GM23338 (cell line): ENCODE data around the gene ACAT2. TPM values are rescaled to one million over a fixed set of nuclear protein-coding genes. Genes with fewer than 3 reads are reported as not detected.

ENCODE experiments used
- ATAC-seq: fragments of 200-7000 bp; cut with Tn5 transposase; 3 replicates; pipeline ENCODE4 v1.9.1; 2020
- DNase-seq: peaks from one replicate; pipeline ENCODE4 v3.0.0-alpha.2; 2015; ENCODE audit warnings: low spot score
- H2AFZ ChIP-seq: fragments of 200-600 bp; sonication (generic); 2 replicates; pipeline ENCODE4 v1.8.0; 2016; ENCODE audit warnings: antibody characterized with exemption, mild to moderate bottlenecking, moderate library complexity
- H3F3A ChIP-seq: fragments of 200-600 bp; sonication (generic); replicated peaks from 2 replicates; pipeline ENCODE4 v1.8.0; 2017; ENCODE audit warnings: antibody characterized with exemption, mixed run types, low read depth
- H3K27ac ChIP-seq: fragments of 200-600 bp; sonication (generic); 2 replicates; pipeline ENCODE4 v1.6.1; 2016; ENCODE audit warnings: low read depth
- H3K27me3 ChIP-seq: fragments of 200-600 bp; sonication (generic); 2 replicates; pipeline ENCODE4 v1.8.0; 2016; ENCODE audit warnings: mild to moderate bottlenecking, mixed run types, moderate library complexity; ENCODE audit not compliant: insufficient read depth
- H3K36me3 ChIP-seq: fragments of 200-600 bp; sonication (generic); 2 replicates; pipeline ENCODE4 v1.8.0; 2016; ENCODE audit warnings: mild to moderate bottlenecking; ENCODE audit not compliant: insufficient read depth
- H3K4me1 ChIP-seq: fragments of 200-600 bp; sonication (generic); 2 replicates; pipeline ENCODE4 v1.8.0; 2016; ENCODE audit warnings: mild to moderate bottlenecking, moderate library complexity; ENCODE audit not compliant: insufficient read depth
- H3K4me2 ChIP-seq: fragments of 200-600 bp; sonication (generic); 2 replicates; pipeline ENCODE4 v1.7.1; 2017; ENCODE audit warnings: mixed run types
- H3K4me3 ChIP-seq: fragments of 200-600 bp; sonication (generic); 2 replicates; pipeline ENCODE4 v1.6.1; 2016; ENCODE audit warnings: mixed run types
- H3K79me2 ChIP-seq: fragments of 200-600 bp; sonication (generic); replicated peaks from 2 replicates; pipeline ENCODE4 v1.8.0; 2017; ENCODE audit warnings: mild to moderate bottlenecking; ENCODE audit not compliant: insufficient read depth
- H3K9me2 ChIP-seq: fragments of 200-600 bp; sonication (generic); 2 replicates; pipeline ENCODE4 v1.8.0; 2017; ENCODE audit not compliant: insufficient read depth
- H4K20me1 ChIP-seq: fragments of 200-600 bp; sonication (generic); replicated peaks from 2 replicates; pipeline ENCODE4 v1.8.0; 2017; ENCODE audit warnings: mild to moderate bottlenecking; ENCODE audit not compliant: insufficient read depth
- H3K27ac Mint-ChIP-seq: 2 replicates; pipeline ENCODE4 v1.8.0; 2020; ENCODE audit warnings: inconsistent platforms, mild to moderate bottlenecking, moderate library complexity, mixed read lengths
- H3K27me3 Mint-ChIP-seq: 3 replicates; pipeline ENCODE4 v1.8.0; 2022; ENCODE audit warnings: low read depth, mild to moderate bottlenecking, moderate library complexity, mixed read lengths, inconsistent platforms; ENCODE audit not compliant: insufficient read depth, poor library complexity
- H3K36me3 Mint-ChIP-seq: 3 replicates; pipeline ENCODE4 v1.8.0; 2021; ENCODE audit warnings: low read depth, mild to moderate bottlenecking, inconsistent platforms, moderate library complexity, mixed read lengths
- H3K4me1 Mint-ChIP-seq: 3 replicates; pipeline ENCODE4 v1.8.0; 2020; ENCODE audit warnings: mild to moderate bottlenecking, inconsistent platforms, mixed read lengths
- H3K4me3 Mint-ChIP-seq: 3 replicates; pipeline ENCODE4 v1.8.0; 2021; ENCODE audit warnings: moderate library complexity, mild to moderate bottlenecking, inconsistent platforms, mixed read lengths
- H3K9me3 Mint-ChIP-seq: 3 replicates; pipeline ENCODE4 v1.8.0; 2020; ENCODE audit warnings: moderate library complexity, mild to moderate bottlenecking, inconsistent platforms, mixed read lengths
- CREB1 ChIP-seq: fragments of 250-450 bp; sonication (Bioruptor Pico); IDR thresholded peaks from 2 replicates; pipeline ENCODE4 v1.5.0; 2020; ENCODE audit warnings: low read depth, mild to moderate bottlenecking, moderate library complexity
- ETS1 ChIP-seq: IDR thresholded peaks from 2 replicates; pipeline ENCODE4 v1.6.1; 2016; ENCODE audit warnings: antibody characterized with exemption
- EZH2 ChIP-seq: fragments of 200-600 bp; sonication (generic); IDR thresholded peaks from one replicate; pipeline ENCODE4 v1.8.0; 2017; ENCODE audit warnings: antibody characterized with exemption, mild to moderate bottlenecking, low read depth; ENCODE audit not compliant: unreplicated experiment
- EZH2phosphoT487 ChIP-seq: fragments of 200-600 bp; sonication (generic); IDR thresholded peaks from one replicate; pipeline ENCODE4 v1.8.1; 2018; ENCODE audit warnings: antibody characterized with exemption; ENCODE audit not compliant: unreplicated experiment
- JUNB ChIP-seq: IDR thresholded peaks from one replicate; pipeline ENCODE4 v1.6.1; 2016; ENCODE audit warnings: antibody characterized with exemption; ENCODE audit not compliant: unreplicated experiment
- NANOG ChIP-seq: IDR thresholded peaks from 2 replicates; pipeline ENCODE4 v1.6.1; 2016; ENCODE audit warnings: antibody characterized with exemption, borderline replicate concordance
- POLR2AphosphoS5 ChIP-seq: IDR thresholded peaks from 2 replicates; pipeline ENCODE4 v1.6.1; 2016; ENCODE audit warnings: antibody characterized with exemption, low read depth
- ZNF331 ChIP-seq: fragments of 250-450 bp; sonication (Bioruptor Pico); IDR thresholded peaks from 2 replicates; pipeline ENCODE4 v1.5.0; 2020; ENCODE audit warnings: low read depth, mild to moderate bottlenecking, moderate library complexity
- polyA plus RNA-seq: library from polyadenylated mRNA; unstranded; fragments of >200 nt; fragmentation: Nextera tagmentation; extraction: Ambion mirVana; gene quantifications from 2 replicates; pipeline ENCODE4 v1.2.1, GENCODE V29; 2016
- total RNA-seq: library from RNA; depleted of rRNA; stranded (reverse); fragments of >200 nt; shearing (Covaris generic); gene quantifications from 2 replicates; pipeline ENCODE4 v1.2.3, GENCODE V29; 2014
- TF ChIP-seq, protein P1 (sequence below), 2 experiments: fragments of 200-600 bp in 1 of 2; sonication (generic) in 1 of 2; conservative IDR thresholded peaks; 2 replicates each; pipeline versions ENCODE4 v1.5.1 to v1.6.1; 2016 to 2017; ENCODE audit warnings: antibody characterized with exemption in 2 of 2, low read depth in 2 of 2, mild to moderate bottlenecking in 2 of 2, moderate library complexity in 1 of 2
- TF ChIP-seq, protein P2 (sequence below): IDR thresholded peaks from one replicate; pipeline ENCODE4 v1.6.1; 2018; ENCODE audit warnings: antibody characterized with exemption; ENCODE audit not compliant: unreplicated experiment

Gene ACAT2
- total and polyA plus RNA-seq, 2 experiments from 2014 or later, result 108 to 151 TPM

- no peak overlapping the region for H2AFZ ChIP-seq
- no peaks in the 10 kb centered on the region for H3K27me3 Mint-ChIP-seq
- peaks cover 95% of the 10 kb centered on the region for H3K36me3 Mint-ChIP-seq
- H3K79me2 ChIP-seq, result peaks cover 32% of the 10 kb centered on the region
- TF ChIP-seq ETS1 (no peak), POLR2AphosphoS5 (no peak)
- TF ChIP-seq, protein P1, sequence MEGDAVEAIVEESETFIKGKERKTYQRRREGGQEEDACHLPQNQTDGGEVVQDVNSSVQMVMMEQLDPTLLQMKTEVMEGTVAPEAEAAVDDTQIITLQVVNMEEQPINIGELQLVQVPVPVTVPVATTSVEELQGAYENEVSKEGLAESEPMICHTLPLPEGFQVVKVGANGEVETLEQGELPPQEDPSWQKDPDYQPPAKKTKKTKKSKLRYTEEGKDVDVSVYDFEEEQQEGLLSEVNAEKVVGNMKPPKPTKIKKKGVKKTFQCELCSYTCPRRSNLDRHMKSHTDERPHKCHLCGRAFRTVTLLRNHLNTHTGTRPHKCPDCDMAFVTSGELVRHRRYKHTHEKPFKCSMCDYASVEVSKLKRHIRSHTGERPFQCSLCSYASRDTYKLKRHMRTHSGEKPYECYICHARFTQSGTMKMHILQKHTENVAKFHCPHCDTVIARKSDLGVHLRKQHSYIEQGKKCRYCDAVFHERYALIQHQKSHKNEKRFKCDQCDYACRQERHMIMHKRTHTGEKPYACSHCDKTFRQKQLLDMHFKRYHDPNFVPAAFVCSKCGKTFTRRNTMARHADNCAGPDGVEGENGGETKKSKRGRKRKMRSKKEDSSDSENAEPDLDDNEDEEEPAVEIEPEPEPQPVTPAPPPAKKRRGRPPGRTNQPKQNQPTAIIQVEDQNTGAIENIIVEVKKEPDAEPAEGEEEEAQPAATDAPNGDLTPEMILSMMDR (conservative IDR thresholded peaks at IDR 0.05; ENCODE audit: low read depth in 2 of 2), result no peak
- ATAC-seq (no peak), DNase-seq (no peak)
- peaks cover 9% of the 10 kb centered on the region for H3F3A ChIP-seq
- H3K4me3 ChIP-seq, result no peak overlapping the region
- H3K9me2 ChIP-seq, result no peaks in the 10 kb centered on the region
- H3K4me2 ChIP-seq, result no peak overlapping the region
- no peak overlapping the region for H3K4me3 Mint-ChIP-seq
- no peak overlapping the region for H3K27ac Mint-ChIP-seq
- H3K4me1 Mint-ChIP-seq, result peaks cover 5% of the 10 kb centered on the region; the same call in 2 of the 3 replicates
- peaks cover 26% of the 10 kb centered on the region for H4K20me1 ChIP-seq
- H3K27ac ChIP-seq, result no peak overlapping the region
- H3K4me1 ChIP-seq, result no peaks in the 10 kb centered on the region
- no peaks in the 10 kb centered on the region for H3K27me3 ChIP-seq
- H3K36me3 ChIP-seq, result peaks cover 87% of the 10 kb centered on the region
- H3K9me3 Mint-ChIP-seq, result peaks cover 6% of the 10 kb centered on the region; the same call in 1 of the 3 replicates
Measured at GRCh38 chr6:159769470-159769869, 7.6 kb downstream of the ACAT2 start.

DNA sequence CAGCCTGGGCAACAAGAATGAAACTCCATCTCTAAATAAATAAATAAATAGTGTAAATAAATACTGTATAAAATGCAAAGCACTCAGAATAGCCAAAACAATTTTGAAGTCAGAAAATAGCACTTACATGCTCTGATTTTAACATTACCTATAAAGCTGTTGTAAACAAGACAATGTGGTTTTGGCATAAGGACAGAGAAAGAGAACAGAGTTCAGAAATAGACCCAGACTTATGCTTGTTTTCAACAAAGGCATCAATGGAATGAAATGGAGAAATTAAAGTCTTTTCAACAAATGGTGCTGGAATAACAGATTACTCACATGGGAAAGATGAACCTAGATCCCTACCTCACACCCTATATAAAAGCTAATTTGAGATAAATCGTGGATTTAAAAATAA lies 10.4 kb downstream of the ACAT2 start:
- Mint-ChIP-seq H3K27me3 (peaks cover 3% of the 10 kb centered on the region), H3K4me3 (no peak overlapping the region), H3K4me1 (no peaks in the 10 kb centered on the region), H3K9me3 (peaks cover 6% of the 10 kb centered on the region; the same call in 1 of the 3 replicates), H3K36me3 (peaks cover 93% of the 10 kb centered on the region), H3K27ac (no peak overlapping the region)
- peaks cover 13% of the 10 kb centered on the region for H3K79me2 ChIP-seq
- DNase-seq (no peak), ATAC-seq (no peak)
- no peaks in the 10 kb centered on the region for H3K27me3 ChIP-seq
- H3K9me2 ChIP-seq, result no peaks in the 10 kb centered on the region
- H3K4me2 ChIP-seq, result no peak overlapping the region
- no peak overlapping the region for H2AFZ ChIP-seq
- TF ChIP-seq POLR2AphosphoS5 (no peak), NANOG (no peak), ZNF331 (CRISPR knock-in tag) (no peak), JUNB (no peak), CREB1 (CRISPR knock-in tag) (no peak), EZH2phosphoT487 (no peak), EZH2 (no peak)
- TF ChIP-seq, protein P2, sequence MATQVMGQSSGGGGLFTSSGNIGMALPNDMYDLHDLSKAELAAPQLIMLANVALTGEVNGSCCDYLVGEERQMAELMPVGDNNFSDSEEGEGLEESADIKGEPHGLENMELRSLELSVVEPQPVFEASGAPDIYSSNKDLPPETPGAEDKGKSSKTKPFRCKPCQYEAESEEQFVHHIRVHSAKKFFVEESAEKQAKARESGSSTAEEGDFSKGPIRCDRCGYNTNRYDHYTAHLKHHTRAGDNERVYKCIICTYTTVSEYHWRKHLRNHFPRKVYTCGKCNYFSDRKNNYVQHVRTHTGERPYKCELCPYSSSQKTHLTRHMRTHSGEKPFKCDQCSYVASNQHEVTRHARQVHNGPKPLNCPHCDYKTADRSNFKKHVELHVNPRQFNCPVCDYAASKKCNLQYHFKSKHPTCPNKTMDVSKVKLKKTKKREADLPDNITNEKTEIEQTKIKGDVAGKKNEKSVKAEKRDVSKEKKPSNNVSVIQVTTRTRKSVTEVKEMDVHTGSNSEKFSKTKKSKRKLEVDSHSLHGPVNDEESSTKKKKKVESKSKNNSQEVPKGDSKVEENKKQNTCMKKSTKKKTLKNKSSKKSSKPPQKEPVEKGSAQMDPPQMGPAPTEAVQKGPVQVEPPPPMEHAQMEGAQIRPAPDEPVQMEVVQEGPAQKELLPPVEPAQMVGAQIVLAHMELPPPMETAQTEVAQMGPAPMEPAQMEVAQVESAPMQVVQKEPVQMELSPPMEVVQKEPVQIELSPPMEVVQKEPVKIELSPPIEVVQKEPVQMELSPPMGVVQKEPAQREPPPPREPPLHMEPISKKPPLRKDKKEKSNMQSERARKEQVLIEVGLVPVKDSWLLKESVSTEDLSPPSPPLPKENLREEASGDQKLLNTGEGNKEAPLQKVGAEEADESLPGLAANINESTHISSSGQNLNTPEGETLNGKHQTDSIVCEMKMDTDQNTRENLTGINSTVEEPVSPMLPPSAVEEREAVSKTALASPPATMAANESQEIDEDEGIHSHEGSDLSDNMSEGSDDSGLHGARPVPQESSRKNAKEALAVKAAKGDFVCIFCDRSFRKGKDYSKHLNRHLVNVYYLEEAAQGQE, result no peak
- TF ChIP-seq, protein P1 (conservative IDR thresholded peaks at IDR 0.05; ENCODE audit: low read depth in 2 of 2), result no peak
- H3K27ac ChIP-seq, result no peak overlapping the region
- H3K4me3 ChIP-seq, result no peak overlapping the region
- H3K4me1 ChIP-seq, result no peaks in the 10 kb centered on the region
- H3K36me3 ChIP-seq, result peaks cover 82% of the 10 kb centered on the region
- peaks cover 12% of the 10 kb centered on the region for H3F3A ChIP-seq
- H4K20me1 ChIP-seq, result peaks cover 21% of the 10 kb centered on the region
